Small intestine (tissue), 7 donors: Measurements from ENCODE around the gene PARN. TPM values are rescaled to one million over a fixed set of nuclear protein-coding genes. Genes with fewer than 3 reads are reported as not detected.

Source experiments
- DNase-seq, 2 donors: peaks; one replicate each; pipeline versions ENCODE4 v3.0.0 to v3.0.0-alpha.2; 2013
- FAIRE-seq: peaks from 2 replicates; lab custom pipeline; 2012; peaks lifted over from hg19 to GRCh38; lab: Jason Lieb, UNC
- H3K27ac ChIP-seq, 3 donors: one replicate each; pipeline ENCODE4 v1.5.1; 2013; ENCODE audit warnings: low read length in 2 of 3, mild to moderate bottlenecking in 2 of 3, control low read depth in 1 of 3, inconsistent platforms in 1 of 3, low read depth in 1 of 3, moderate library complexity in 1 of 3
- H3K27me3 ChIP-seq, 3 donors: one replicate each; pipeline ENCODE4 v1.6.1; 2013; ENCODE audit warnings: low read length in 3 of 3, inconsistent platforms in 1 of 3; ENCODE audit not compliant: control insufficient read depth in 3 of 3, insufficient read depth in 3 of 3
- H3K36me3 ChIP-seq, 3 donors: one replicate each; pipeline ENCODE4 v1.6.1; 2013; ENCODE audit warnings: low read length in 3 of 3, inconsistent platforms in 1 of 3, low read depth in 1 of 3, mild to moderate bottlenecking in 1 of 3, moderate library complexity in 1 of 3; ENCODE audit not compliant: control insufficient read depth in 3 of 3, insufficient read depth in 2 of 3
- H3K4me1 ChIP-seq, 3 donors: one replicate each; pipeline ENCODE4 v1.6.1; 2013; ENCODE audit warnings: low read length in 2 of 3, inconsistent platforms in 1 of 3, low read depth in 1 of 3, mild to moderate bottlenecking in 1 of 3, moderate library complexity in 1 of 3; ENCODE audit not compliant: control insufficient read depth in 3 of 3, insufficient read depth in 2 of 3
- H3K4me3 ChIP-seq, 3 donors: one replicate each; pipeline ENCODE4 v1.5.1; 2013; ENCODE audit warnings: low read length in 3 of 3, control low read depth in 1 of 3, inconsistent platforms in 1 of 3, low read depth in 1 of 3, mild to moderate bottlenecking in 1 of 3, moderate library complexity in 1 of 3
- H3K9me3 ChIP-seq, 2 donors: one replicate each; pipeline ENCODE4 v1.6.1; 2013; ENCODE audit warnings: low read depth in 1 of 2, low read length in 1 of 2; ENCODE audit not compliant: control insufficient read depth in 2 of 2, insufficient read depth in 1 of 2
- WGBS, 3 donors: extraction: QIAGEN DNeasy Blood & Tissue Kit; methylation state at CpG; one replicate each; pipeline ENCODE4 v1.1.7; 2013; 5-methylcytosine and 5-hydroxymethylcytosine counted together
- polyA plus RNA-seq, 4 donors: library from polyadenylated mRNA; stranded (reverse) in 3 of 4; unstranded in 1 of 4; fragments of 200-250 nt in 3 of 4; fragments of 120-200 nt in 1 of 4; gene quantifications; one replicate each; pipeline versions ENCODE4 v1.2.1 to v1.2.3, GENCODE V29; 2013
- donor health status: healthy with polysubstance abuse.
- donor health status: control.
- donor health status: control.
- donor health status: Bipolar disorder and iron deficiency.
- donor health status: healthy.

The PARN gene
- polyA plus RNA-seq, 4 donors: 11.1 to 25.5 (median 15.8) TPM

GRCh38 chr16:14389359-14389758 is 240.7 kb downstream of the PARN start:
- WGBS, 3 donors: 85 to 100% (median 89%) methylated on average over 1 of the region's 1 CpG
- peaks cover 0 to 4% of the 10 kb centered on the region in 2 donors for H3K9me3 ChIP-seq
- H3K4me3 ChIP-seq: no peak overlapping the region
- no peaks in the 10 kb centered on the region for H3K4me1 ChIP-seq
- DNase-seq (no peak), FAIRE-seq (no peak)
- H3K36me3 ChIP-seq: no peaks in the 10 kb centered on the region
- H3K27me3 ChIP-seq: no peaks in the 10 kb centered on the region
- H3K27ac ChIP-seq: no peak overlapping the region

- Histone ChIP-seq H3K27ac (no peak overlapping the region), H3K27me3 (no peaks in the 10 kb centered on the region), H3K9me3 (peaks cover 0 to 4% of the 10 kb centered on the region in 2 donors), H3K4me3 (no peak overlapping the region), H3K4me1 (no peaks in the 10 kb centered on the region), H3K36me3 (no peaks in the 10 kb centered on the region)
- DNase-seq (no peak), FAIRE-seq (no peak)
- 82 to 83% (median 82%) methylated on average over 7 of the region's 7 CpGs for WGBS, 3 donors
Observed at GRCh38 chr16:14388243-14388642, 241.8 kb downstream of the PARN start.

GRCh38 chr16:14386115-14386514 is 243.9 kb downstream of the PARN start:
- Histone ChIP-seq H3K9me3 (peaks cover 0 to 4% of the 10 kb centered on the region in 2 donors), H3K4me1 (no peaks in the 10 kb centered on the region)
- WGBS, 3 donors: 68 to 86% (median 75%) methylated on average over 3 of the region's 3 CpGs

More at GRCh38 chr16:14386115-14386514, 243.9 kb downstream of the PARN start:
- no peaks in the 10 kb centered on the region for H3K36me3 ChIP-seq
- H3K4me3 ChIP-seq: no peak overlapping the region
- H3K27me3 ChIP-seq: no peaks in the 10 kb centered on the region
- FAIRE-seq: no peak
- no peak overlapping the region for H3K27ac ChIP-seq
- no peak for DNase-seq

Other genes starting within 250 kb of the PARN start
- gene BFAR, start 2.7 kb upstream of the PARN start, polyA plus RNA-seq: 10 to 100 TPM; 38.9 to 62.1 (median 43.7) TPM
- gene PLA2G10, start 64.0 kb upstream of the PARN start, polyA plus RNA-seq: 1 to 10 TPM; 1.6 to 8.0 (median 6.3) TPM
- gene NPIPA3, start 73.2 kb upstream of the PARN start, polyA plus RNA-seq: 1 to 10 TPM in 1 of 4 donors, under 1 TPM in 2, not detected in 1; 0.21 to 1.6 (median 0.78) TPM
- gene NPIPA2, start 112.3 kb upstream of the PARN start, polyA plus RNA-seq: 1 to 10 TPM in 1 of 4 donors, under 1 TPM in 1, not detected in 2; 0.85 to 1.0 TPM
- 10 to 100 TPM; 21.9 to 56.1 (median 34.1) TPM for gene NOMO1, start 203.5 kb upstream of the PARN start, polyA plus RNA-seq